Measurements from ENCODE around the gene CEBPA.

CEBPA gene

DNA sequence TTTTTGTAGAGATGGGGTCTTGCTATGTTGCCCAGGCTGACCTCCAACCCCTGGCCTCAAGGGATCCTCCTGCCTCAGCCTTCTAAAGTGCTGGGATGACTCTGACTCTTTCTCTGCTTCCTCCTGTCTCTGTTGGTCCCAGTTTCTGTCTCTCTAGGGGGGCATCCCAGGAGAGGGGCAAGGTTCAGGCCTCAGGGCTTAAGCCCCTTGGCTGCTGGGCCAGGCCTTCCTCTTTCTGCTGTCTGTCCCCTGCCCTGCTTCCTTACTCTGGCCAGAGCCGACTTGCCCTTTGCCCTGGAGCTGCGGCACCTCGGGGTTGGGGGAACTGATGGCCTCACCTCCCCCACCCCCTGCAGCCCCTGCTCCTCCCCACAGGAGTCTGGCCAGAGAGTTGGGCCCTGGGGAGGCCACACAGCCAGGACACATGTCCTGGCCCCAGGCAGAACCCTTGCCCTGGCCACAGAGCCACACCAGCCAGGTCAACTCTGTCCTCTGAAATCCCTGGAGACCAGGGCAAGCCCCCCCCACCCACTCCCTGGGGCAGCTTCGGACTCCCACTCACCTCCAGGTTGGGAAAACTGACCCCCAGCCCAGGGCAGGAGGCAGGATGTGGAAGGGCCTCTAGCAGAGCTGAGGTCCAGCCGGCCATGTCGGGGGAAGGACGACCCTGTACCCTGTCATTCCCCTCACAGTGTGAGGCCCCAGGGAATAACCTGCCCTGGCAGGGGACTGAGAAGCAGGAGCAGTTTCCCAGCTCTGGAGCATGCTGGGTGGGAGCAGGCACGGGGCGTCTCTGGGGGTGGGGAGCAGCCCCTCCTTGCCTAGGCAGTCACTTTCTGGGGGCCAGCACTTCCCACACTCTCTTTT is 23.7 kb downstream of the CEBPA start:
- peak in 1 of 42 donors; percentile 2 for DNase-seq
- intact Hi-C loops (cut with DNase I), result no loop called here

DNA sequence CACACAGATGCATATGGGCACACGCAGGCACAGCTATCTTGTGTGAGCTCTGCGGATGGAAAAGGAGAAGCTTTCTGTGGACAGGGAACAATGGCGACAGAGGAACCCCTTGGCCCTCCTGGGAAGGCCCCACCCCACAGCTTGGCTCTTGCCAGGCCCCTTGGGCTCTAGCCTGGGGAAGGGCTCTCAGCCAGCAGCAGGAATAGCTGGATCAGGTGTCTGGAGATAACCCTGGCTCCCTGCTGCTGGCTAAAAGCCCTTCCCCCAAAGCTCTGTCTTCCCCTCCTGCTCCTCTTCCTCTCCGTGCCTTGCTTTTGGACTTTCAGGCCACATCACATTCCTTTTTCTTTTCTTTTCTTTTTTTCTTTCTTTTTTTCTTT is 24.3 kb downstream of the CEBPA start:
- no peak for DNase-seq
- intact Hi-C loops (cut with DNase I), result no loop called here

DNA sequence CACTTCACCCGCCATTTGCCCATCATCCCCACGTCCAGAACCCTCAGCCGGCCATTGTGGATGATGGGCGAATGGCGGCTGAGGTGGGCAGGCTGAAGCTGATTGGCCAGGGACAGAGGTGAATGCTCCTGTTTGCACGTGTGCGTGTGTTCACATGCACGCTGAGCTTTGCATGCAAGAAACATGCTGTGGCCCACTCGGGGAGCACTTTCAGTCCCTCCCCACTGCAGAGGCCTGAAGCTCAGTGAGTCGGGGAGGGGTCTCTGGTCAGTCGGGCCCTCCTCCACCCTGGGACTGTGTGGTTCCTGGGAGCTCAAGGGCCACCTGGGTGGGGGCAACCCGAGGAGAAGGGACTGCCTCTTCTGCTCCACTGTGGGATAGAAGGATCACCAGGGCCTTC is 24.9 kb downstream of the CEBPA start:
- intact Hi-C loops (cut with DNase I), result no loop called here
- no peak for DNase-seq

DNA sequence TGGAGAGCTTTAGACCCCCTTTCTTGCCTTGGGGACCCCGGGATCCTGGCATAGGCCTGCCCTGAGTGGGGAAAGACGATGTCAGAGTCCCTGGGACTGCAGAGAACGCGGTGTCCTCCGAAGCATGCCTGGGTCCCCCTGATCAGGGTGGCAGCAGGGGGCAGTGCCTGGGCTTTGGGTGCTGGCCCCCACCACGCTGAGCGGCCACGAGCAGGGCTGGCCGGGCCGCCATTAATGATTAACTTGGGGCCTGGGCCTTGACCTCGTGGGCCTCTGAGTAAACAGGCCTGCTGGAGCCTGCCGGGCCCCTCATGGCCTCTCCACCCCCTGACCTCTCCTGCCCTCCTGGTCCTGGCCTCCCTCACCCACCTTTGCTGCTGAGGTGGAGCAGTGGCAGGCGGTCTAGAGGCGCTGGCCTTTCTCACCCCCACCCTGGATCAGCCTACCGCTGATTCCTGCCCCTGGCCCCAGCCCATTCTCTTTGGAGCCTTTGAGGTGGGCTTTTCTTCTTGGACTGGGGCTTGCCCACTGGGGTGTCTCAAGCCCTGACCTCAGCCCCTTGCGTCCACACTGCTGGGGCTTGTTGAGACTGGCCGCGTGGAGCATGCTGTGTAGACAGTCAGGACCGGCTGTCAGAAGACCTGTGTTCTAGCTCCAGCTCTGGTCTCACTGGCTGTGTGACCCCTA is 26.3 kb downstream of the CEBPA start:
- DNase-seq, result no peak
- intact Hi-C loops (cut with DNase I), result no loop called here

GRCh38 chr19:33275559-33275932 is 26.8 kb downstream of the CEBPA start:
- DNase-seq, result no peak
- intact Hi-C loops (cut with DNase I), result no loop called here

DNA sequence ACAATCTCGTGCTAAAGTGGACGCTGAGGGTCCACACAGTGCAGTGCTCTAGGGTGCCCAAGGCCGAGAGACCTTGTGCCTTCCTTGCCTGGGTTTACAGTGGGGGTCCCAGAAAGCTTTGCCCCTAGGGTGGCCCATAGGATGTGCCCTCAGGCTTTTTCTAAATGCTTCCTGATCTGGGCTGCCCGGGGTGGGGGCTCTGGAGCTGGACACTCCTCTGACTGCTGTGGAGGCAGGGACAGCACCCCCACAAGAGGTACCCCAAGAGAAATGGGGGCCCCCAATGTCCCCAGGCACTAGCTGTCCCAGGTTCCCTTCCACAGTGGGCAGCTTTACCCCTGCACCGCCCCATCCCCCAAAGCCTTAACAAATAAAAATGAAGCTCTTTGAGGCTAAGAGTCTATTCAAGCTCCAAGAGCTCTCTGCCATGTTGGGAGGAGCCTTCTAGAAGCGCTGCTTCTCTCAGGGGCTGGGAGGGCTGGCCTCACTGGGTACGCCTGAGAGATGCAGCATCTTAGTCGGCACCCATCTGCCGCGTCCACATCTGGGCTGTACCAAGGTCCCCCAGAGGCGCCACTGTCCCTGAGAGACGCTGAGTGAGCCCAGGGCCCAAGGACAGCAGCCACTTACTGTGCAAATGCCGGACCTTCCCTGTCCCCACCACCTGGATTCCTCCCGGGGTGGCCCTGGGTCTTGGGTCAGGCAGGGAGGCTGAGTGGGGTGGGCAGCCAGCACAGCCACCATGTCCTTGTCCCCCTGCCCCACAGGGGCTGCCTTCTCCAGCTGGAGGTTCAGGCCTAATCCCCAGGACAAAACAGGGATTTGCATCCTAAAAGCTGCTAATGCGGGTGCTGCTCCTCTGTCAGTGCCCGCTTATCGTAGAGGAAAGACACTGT is 27.4 kb downstream of the CEBPA start:
- intact Hi-C loops (cut with DNase I), result no loop called here
- no peak for DNase-seq

- peak in 30 of 42 donors; percentile 26 to 79 (median 54) for DNase-seq
- intact Hi-C loops (cut with DNase I), result no loop called here
Measured at GRCh38 chr19:33273881-33274662, 28.3 kb downstream of the CEBPA start.

DNA sequence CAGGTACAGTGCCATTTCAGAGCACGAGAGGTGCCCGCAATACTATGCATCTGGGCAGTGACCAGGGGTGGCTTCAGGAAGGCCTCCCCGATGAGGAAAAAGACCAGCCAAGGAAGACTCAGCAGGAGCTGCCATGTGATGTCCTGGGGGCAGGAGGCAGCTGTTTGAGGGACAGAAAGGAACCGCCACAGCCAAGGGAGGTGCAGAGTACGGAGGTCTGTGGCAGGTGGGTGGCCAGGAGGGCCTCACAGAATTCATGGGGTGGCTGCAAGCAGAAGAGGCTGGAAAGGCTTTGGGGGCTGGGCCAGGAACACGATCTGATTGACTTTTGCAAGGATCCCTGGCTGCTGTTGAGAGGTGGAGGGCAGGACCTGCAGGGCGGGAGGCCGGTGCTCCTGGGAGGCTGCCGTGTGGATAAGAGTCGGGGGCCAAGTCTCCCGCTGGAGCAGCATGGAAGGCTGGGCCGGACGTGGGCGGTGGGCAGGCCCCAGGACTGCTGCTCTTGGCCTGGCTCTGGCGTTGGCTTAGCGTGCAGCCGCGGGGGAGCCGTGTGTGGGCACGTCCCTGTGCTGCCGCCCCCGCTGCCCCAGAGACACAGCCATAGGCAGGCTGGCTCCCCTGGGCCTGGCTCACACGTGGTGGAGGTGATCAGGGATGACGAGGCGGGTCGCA is 29.1 kb downstream of the CEBPA start:
- intact Hi-C loops (cut with DNase I), result no loop called here
- peak in 1 of 42 donors; percentile 6 for DNase-seq

DNA sequence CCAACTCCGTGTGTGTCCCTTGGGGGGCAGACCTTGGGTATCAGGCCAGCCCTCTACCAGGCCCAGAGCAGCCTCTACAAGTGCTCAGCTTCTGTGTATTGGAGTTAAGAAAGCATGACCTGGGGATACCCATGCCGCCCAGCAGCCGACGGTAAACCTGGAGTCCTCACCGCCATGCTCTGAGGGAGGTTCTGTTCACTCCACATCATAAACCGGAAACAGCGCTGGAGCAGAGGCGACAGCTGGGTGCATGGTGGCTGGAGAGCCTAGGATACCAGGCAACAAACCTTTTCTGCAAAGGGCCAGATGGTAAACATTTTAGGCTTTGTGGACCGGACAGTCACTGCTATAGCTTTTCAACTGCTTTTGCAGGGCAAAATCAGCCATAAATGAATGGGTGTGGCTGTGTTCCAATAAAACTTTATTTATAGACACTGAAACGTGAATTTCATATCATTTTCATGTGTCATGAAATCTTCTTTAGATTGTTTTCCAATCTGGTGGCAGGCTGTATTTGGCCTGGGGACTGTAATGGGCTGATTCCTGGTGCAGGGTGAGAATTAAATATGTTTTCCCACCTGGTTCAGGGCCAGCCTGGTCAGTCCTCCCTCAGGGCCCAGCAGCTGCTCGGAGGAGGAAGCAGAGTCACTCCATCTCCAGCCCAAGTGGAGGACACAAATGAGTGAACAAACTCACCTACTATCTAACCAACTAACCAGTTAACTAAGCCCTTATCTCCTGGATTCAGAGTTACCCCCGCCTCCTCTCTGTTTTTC is 30.9 kb downstream of the CEBPA start:
- no peak for DNase-seq
- intact Hi-C loops (cut with DNase I), result no loop called here

DNA sequence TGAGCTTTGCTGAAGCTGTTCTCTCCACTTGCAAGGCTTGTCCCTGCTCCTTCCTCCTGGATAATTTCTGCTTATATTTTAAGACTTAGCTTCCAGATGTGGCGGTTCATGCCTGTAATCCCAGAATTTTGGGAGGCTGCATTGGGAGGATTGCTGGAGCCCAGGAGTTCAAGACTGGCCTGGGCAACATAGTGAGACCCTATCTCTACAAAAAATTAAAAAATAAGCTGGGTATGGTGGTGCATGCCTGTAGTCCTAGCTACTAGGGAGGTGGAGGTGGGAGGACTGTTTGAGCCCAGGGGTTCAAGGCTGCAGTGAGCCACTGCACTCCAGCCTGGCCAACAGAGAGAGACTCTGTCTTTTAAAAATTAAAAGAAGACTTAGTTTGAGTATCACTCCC is 31.6 kb downstream of the CEBPA start:
- intact Hi-C loops (cut with DNase I), result no loop called here
- DNase-seq, result no peak

DNA sequence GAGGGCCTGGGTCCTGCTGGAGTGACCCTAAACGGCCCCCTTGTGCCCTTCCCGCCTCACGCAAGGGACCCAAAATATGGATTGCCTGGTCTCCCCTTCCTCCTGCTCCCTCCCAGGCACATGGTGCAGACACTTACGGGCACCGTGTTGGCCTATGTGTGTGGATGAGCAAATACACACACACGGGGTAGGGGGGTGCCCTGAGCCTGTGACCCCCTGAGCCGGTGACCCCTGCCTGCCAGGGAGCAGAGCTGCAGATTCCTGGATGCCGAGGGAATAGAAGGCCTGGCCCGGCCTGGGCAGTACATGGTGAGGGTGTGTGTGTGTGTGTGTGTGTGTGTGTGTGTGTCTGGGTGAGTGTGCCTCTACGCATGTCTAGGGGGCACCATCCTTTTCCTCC is 33.3 kb downstream of the CEBPA start:
- no peak for DNase-seq

GRCh38 chr19:33268162-33268991 is 34.0 kb downstream of the CEBPA start:
- intact Hi-C loops (cut with DNase I), result no loop called here
- peak in 1 of 42 donors; percentile 43 for DNase-seq

More for the DNA sequence above, 33.3 kb downstream of the CEBPA start:
- intact Hi-C loops (cut with DNase I), result no loop called here

- intact Hi-C loops (cut with DNase I), result no loop called here
- no peak for DNase-seq
Measured at GRCh38 chr19:33267706-33268105, 34.6 kb downstream of the CEBPA start.

DNA sequence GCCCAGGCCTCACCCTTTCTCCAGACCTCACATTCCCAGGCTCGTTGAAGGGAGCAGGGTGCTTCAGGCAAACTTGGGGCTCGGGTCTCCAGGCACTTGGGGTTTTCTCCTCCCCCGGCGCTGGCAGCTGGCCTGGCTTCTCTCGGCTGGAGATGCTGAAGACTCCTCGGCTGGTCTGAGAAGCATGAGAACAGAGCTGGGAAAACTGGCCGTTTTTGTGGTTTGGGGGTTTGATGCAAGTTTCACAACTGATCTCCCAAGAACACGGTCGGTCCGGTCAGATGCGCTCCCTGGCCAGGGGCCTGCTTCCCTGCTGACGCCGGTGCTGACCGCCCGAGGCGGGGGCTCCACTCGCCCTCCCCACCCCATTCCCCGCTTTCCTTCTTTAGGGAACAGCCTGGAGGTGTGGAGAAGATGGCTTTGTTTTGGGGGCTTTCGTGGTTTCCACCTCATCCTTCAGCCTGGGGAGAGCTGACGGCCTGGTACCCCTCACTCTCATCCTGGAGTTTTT is 35.3 kb downstream of the CEBPA start:
- intact Hi-C loops (cut with DNase I), result no loop called here
- no peak for DNase-seq

DNA sequence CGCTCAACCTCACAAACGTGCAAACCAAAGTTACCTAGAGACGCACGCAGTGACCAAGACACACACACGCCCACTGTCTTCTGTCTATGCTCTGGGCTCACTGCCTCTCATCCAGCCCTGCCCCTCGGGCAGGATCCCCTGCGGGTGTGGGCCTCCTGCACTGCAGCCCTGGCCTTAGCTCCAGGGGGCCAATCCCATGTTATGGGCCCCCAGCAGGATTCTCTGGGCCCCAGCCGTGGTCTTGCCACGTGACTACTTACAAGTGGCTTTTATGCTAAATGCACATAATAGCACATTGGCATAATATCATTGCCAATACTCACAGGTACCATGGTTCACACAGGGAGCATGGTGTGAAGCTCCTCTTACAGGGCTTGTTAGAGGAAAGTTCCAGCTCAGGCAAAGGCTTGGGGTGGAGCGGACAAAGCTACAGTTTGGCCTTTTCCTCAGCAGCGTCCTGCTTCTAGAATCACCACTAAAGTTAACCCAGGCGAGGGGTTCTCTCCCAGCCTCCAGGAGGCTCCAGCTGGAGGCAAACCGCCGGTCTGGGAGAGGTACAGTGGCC is 37.4 kb downstream of the CEBPA start:
- no peak for DNase-seq
- intact Hi-C loops (cut with DNase I), result no loop called here

GRCh38 chr19:33263325-33264023 is 38.9 kb downstream of the CEBPA start:
- intact Hi-C loops (cut with DNase I), result no loop called here
- DNase-seq, result no peak

Measured in head of caudate nucleus (tissue), 42 donors.